H1 (cell line): ENCODE data around the gene XPNPEP1. TPM values are rescaled to one million over a fixed set of nuclear protein-coding genes. Genes with fewer than 3 reads are reported as not detected.

Experiments used
- CTCF ChIA-PET: fragments of 300-600 bp; sonication (Branson Sonifier 250); formaldehyde crosslinking; loops from one replicate; lab custom pipeline; 2021; ENCODE audit not compliant: partially characterized antibody; lab: Charles Lee
- POLR2A ChIA-PET: fragments of 300-600 bp; sonication (Branson Sonifier 250); formaldehyde crosslinking; loops from one replicate; lab custom pipeline; 2021; ENCODE audit warnings: inconsistent platforms; ENCODE audit not compliant: partially characterized antibody; lab: Charles Lee
- DNase-seq, 2 experiments: peaks; one replicate each; pipeline versions ENCODE4 v3.0.0 to v3.0.0-alpha.2; 2010 to 2022; ENCODE audit warnings: low spot score in 2 of 2, low read depth in 1 of 2, mixed read lengths in 1 of 2
- FAIRE-seq: peaks from 2 replicates; lab custom pipeline; 2011; peaks lifted over from hg19 to GRCh38; lab: Jason Lieb, UNC
- H2AFZ ChIP-seq: 2 replicates; pipeline ENCODE4 v1.8.1; 2012; ENCODE audit warnings: low read length, inconsistent platforms
- H2AK5ac ChIP-seq: 2 replicates; pipeline ENCODE4 v1.6.1; 2013; ENCODE audit warnings: low read depth, low read length
- H2BK120ac ChIP-seq: replicated peaks from 2 replicates; pipeline ENCODE3; 2013; ENCODE audit warnings: low read depth, low read length, inconsistent platforms
- H2BK12ac ChIP-seq: 2 replicates; pipeline ENCODE4 v1.6.1; 2013; ENCODE audit warnings: low read depth, low read length
- H2BK15ac ChIP-seq: 2 replicates; pipeline ENCODE4 v1.6.1; 2013; ENCODE audit warnings: low read length
- H2BK20ac ChIP-seq: 2 replicates; pipeline ENCODE4 v1.6.1; 2013; ENCODE audit warnings: low read length
- H2BK5ac ChIP-seq: 2 replicates; pipeline ENCODE4 v1.6.1; 2013; ENCODE audit warnings: low read depth, low read length
- H3K14ac ChIP-seq: 2 replicates; pipeline ENCODE4 v1.6.1; 2013; ENCODE audit warnings: inconsistent platforms; ENCODE audit not compliant: insufficient read length
- H3K18ac ChIP-seq: 2 replicates; pipeline ENCODE4 v1.6.1; 2013; ENCODE audit warnings: low read length; ENCODE audit errors: extremely low read depth
- H3K23ac ChIP-seq: 2 replicates; pipeline ENCODE4 v1.6.1; 2013; ENCODE audit warnings: inconsistent platforms; ENCODE audit not compliant: insufficient read length
- H3K23me2 ChIP-seq: 2 replicates; pipeline ENCODE4 v1.6.1; 2013; ENCODE audit warnings: low read depth, low read length
- H3K27ac ChIP-seq: 2 replicates; pipeline ENCODE4 v1.6.1; 2011; ENCODE audit warnings: low read depth, low read length, inconsistent platforms
- H3K27me3 ChIP-seq, 4 experiments: replicated peaks in 1 of 4; 1 replicate in 1 of 4; 2 replicates in 3 of 4; pipeline versions ENCODE4 v1.6.1 to v1.8.1; 2011 to 2013; ENCODE audit warnings: low read length in 3 of 4, mild to moderate bottlenecking in 3 of 4, inconsistent platforms in 2 of 4, mixed read lengths in 2 of 4, moderate library complexity in 1 of 4; ENCODE audit not compliant: control insufficient read depth in 3 of 4, insufficient read depth in 3 of 4; ENCODE audit errors: extremely low read depth in 1 of 4
- H3K36me3 ChIP-seq, 4 experiments: 2 replicates each; pipeline versions ENCODE4 v1.6.1 to v1.8.1; 2011 to 2013; ENCODE audit warnings: mild to moderate bottlenecking in 4 of 4, low read length in 3 of 4, moderate library complexity in 2 of 4, control low read depth in 1 of 4, inconsistent platforms in 1 of 4; ENCODE audit not compliant: insufficient read depth in 4 of 4, control insufficient read depth in 2 of 4
- H3K4ac ChIP-seq: replicated peaks from 2 replicates; pipeline ENCODE3; 2013; ENCODE audit warnings: low read length, low read depth, mixed read lengths, inconsistent platforms; ENCODE audit not compliant: insufficient read length
- H3K4me1 ChIP-seq, 4 experiments: replicated peaks in 1 of 4; 1 replicate in 1 of 4; 2 replicates in 3 of 4; pipeline versions ENCODE4 v1.6.1 to v1.8.1; 2011 to 2013; ENCODE audit warnings: low read length in 3 of 4, inconsistent platforms in 2 of 4, mixed read lengths in 1 of 4; ENCODE audit not compliant: insufficient read depth in 4 of 4, control insufficient read depth in 3 of 4
- H3K4me2 ChIP-seq, 2 experiments: 2 replicates each; pipeline versions ENCODE4 v1.6.1 to v1.8.1; 2011 to 2013; ENCODE audit warnings: low read depth in 2 of 2, low read length in 2 of 2, control low read depth in 1 of 2, inconsistent platforms in 1 of 2, mild to moderate bottlenecking in 1 of 2; ENCODE audit not compliant: insufficient read depth in 1 of 2
- H3K4me3 ChIP-seq, 4 experiments: fragments of 200-600, 300-600 bp in 1 of 4; sonication (generic), shearing (Covaris generic), sonication (Bioruptor Twin) in 1 of 4; 2 replicates each; pipeline versions ENCODE4 v1.5.1 to v1.8.1; 2011 to 2016; ENCODE audit warnings: low read length in 4 of 4, low read depth in 3 of 4, control low read depth in 2 of 4, inconsistent platforms in 2 of 4, mild to moderate bottlenecking in 2 of 4, mixed read lengths in 1 of 4, moderate library complexity in 1 of 4; ENCODE audit not compliant: insufficient read depth in 2 of 4; ENCODE audit errors: extremely low read depth in 1 of 4
- H3K56ac ChIP-seq: replicated peaks from 2 replicates; pipeline ENCODE3; 2013; ENCODE audit warnings: low read depth, mild to moderate bottlenecking, mixed read lengths, low read length, inconsistent platforms; ENCODE audit not compliant: insufficient read length
- H3K79me1 ChIP-seq: 2 replicates; pipeline ENCODE4 v1.6.1; 2013; ENCODE audit warnings: low read depth, low read length, control low read depth
- H3K79me2 ChIP-seq, 2 experiments: 2 replicates each; pipeline versions ENCODE4 v1.6.1 to v1.8.1; 2012 to 2013; ENCODE audit warnings: low read length in 2 of 2, mild to moderate bottlenecking in 2 of 2, inconsistent platforms in 1 of 2; ENCODE audit not compliant: insufficient read depth in 2 of 2, control insufficient read depth in 1 of 2
- H3K9ac ChIP-seq, 4 experiments: replicated peaks in 1 of 4; 1 replicate in 1 of 4; 2 replicates in 3 of 4; pipeline versions ENCODE4 v1.6.1 to v1.8.1; 2011 to 2013; ENCODE audit warnings: low read depth in 3 of 4, low read length in 3 of 4, control low read depth in 2 of 4, mild to moderate bottlenecking in 2 of 4, moderate library complexity in 2 of 4, inconsistent platforms in 1 of 4; ENCODE audit errors: extremely low read depth in 1 of 4
- H3K9me3 ChIP-seq, 2 experiments: 2 replicates each; pipeline versions ENCODE4 v1.6.1 to v1.8.1; 2012 to 2013; ENCODE audit warnings: mild to moderate bottlenecking in 2 of 2, moderate library complexity in 2 of 2, control low read depth in 1 of 2, inconsistent platforms in 1 of 2, low read depth in 1 of 2, low read length in 1 of 2, mixed read lengths in 1 of 2; ENCODE audit not compliant: insufficient read depth in 2 of 2
- H4K20me1 ChIP-seq, 2 experiments: replicated peaks in 1 of 2; 2 replicates each; pipeline versions ENCODE3 to v1.8.1; 2011 to 2013; ENCODE audit warnings: inconsistent platforms in 2 of 2, low read length in 2 of 2, mild to moderate bottlenecking in 1 of 2; ENCODE audit not compliant: insufficient read depth in 2 of 2, control insufficient read depth in 1 of 2
- H4K5ac ChIP-seq: 2 replicates; pipeline ENCODE4 v1.6.1; 2013; ENCODE audit warnings: low read length, low read depth, mixed read lengths, inconsistent platforms; ENCODE audit not compliant: insufficient read length
- H4K8ac ChIP-seq: 2 replicates; pipeline ENCODE4 v1.8.0; 2013; ENCODE audit warnings: mild to moderate bottlenecking, moderate library complexity, low read length, inconsistent platforms; ENCODE audit not compliant: insufficient read depth; ENCODE audit errors: extremely low read depth
- H4K91ac ChIP-seq: replicated peaks from 2 replicates; pipeline ENCODE3; 2013; ENCODE audit warnings: low read length, mixed read lengths, inconsistent platforms; ENCODE audit not compliant: insufficient read length
- BACH1 ChIP-seq: IDR thresholded peaks from 2 replicates; pipeline ENCODE4 v1.6.1; 2012; ENCODE audit warnings: low read length, improper control_type of control experiment
- BCL11A ChIP-seq, 2 experiments: IDR thresholded peaks; one replicate each; pipeline ENCODE4 v1.6.1; 2011; ENCODE audit warnings: low read depth in 2 of 2, low read length in 2 of 2, mild to moderate bottlenecking in 2 of 2
- CBX5 ChIP-seq: fragments of 300-800, 300-1000 bp; sonication (generic); IDR thresholded peaks from 2 replicates; pipeline ENCODE4 v1.7.1; 2016; ENCODE audit warnings: antibody characterized with exemption, low read length, low read depth
- CEBPB ChIP-seq: IDR thresholded peaks from 2 replicates; pipeline ENCODE4 v1.6.1; 2012; ENCODE audit warnings: low read depth, low read length
- EP300 ChIP-seq, 2 experiments: IDR thresholded peaks; 1 replicate in 1 of 2; 2 replicates in 1 of 2; pipeline ENCODE4 v1.6.1; 2011 to 2012; ENCODE audit warnings: low read depth in 2 of 2, low read length in 2 of 2, mild to moderate bottlenecking in 2 of 2, borderline replicate concordance in 1 of 2, inconsistent platforms in 1 of 2, moderate library complexity in 1 of 2
- HDAC6 ChIP-seq: IDR thresholded peaks from one replicate; pipeline ENCODE4 v1.7.1; 2012; ENCODE audit warnings: low read depth, mild to moderate bottlenecking, inconsistent platforms, low read length, moderate library complexity
- KDM4A ChIP-seq: IDR thresholded peaks from one replicate; pipeline ENCODE4 v1.7.1; 2012; ENCODE audit warnings: low read depth, mild to moderate bottlenecking, moderate library complexity, low read length, inconsistent platforms; ENCODE audit not compliant: severe bottlenecking
- NRF1 ChIP-seq: IDR thresholded peaks from 2 replicates; pipeline ENCODE4 v1.6.1; 2011; ENCODE audit warnings: mild to moderate bottlenecking, low read depth, low read length, improper control_type of control experiment
- PHF8 ChIP-seq: fragments of 200-600 bp; sonication (generic); conservative IDR thresholded peaks from 2 replicates; pipeline ENCODE4 v1.7.1; 2012; ENCODE audit warnings: low read depth, mild to moderate bottlenecking, inconsistent platforms, low read length, moderate library complexity
- POLR2A ChIP-seq, 2 experiments: IDR thresholded peaks; 1 replicate in 1 of 2; 2 replicates in 1 of 2; pipeline ENCODE4 v1.6.1; 2011; ENCODE audit warnings: low read depth in 2 of 2, low read length in 2 of 2, mild to moderate bottlenecking in 2 of 2; ENCODE audit errors: control extremely low read depth in 1 of 2
- SP2 ChIP-seq: IDR thresholded peaks from 2 replicates; pipeline ENCODE4 v1.6.1; 2012; ENCODE audit warnings: mild to moderate bottlenecking, low read length, inconsistent platforms
- ZNF274 ChIP-seq: IDR thresholded peaks from 2 replicates; pipeline ENCODE4 v1.7.0; 2012; ENCODE audit warnings: low read length, borderline replicate concordance; ENCODE audit errors: extremely low read depth
- polyA plus RNA-seq, 7 experiments: library from polyadenylated mRNA; depleted of rRNA in 3 of 7; stranded (reverse) in 5 of 7; unstranded in 2 of 7; fragments of >200 nt in 5 of 7; fragments of 200-250 nt in 2 of 7; gene quantifications; 1 replicate in 5 of 7; 2 replicates in 1 of 7; 4 replicates in 1 of 7; pipeline versions ENCODE4 v1.2.1 to v1.2.3, GENCODE V29; 2011 to 2013; ENCODE audit warnings: missing spikeins in 2 of 7, mixed read lengths in 2 of 7
- total RNA-seq: library from RNA; stranded (reverse); fragmentation: NEBNext Ultra II Directional; extraction: Animal tissue kit (Norgen Biotek cat#: 25700); gene quantifications from 2 replicates; pipeline ENCODE4 v1.2.1, GENCODE V29; 2021
- TF ChIP-seq, protein P1 (sequence below): IDR thresholded peaks from 2 replicates; pipeline ENCODE4 v1.6.1; 2011; ENCODE audit warnings: low read length, improper control_type of control experiment

Gene XPNPEP1
- total and polyA plus RNA-seq, 2 of the 8 experiments (the other 6 are each of a cell fraction or from before 2014, with no cell fraction given): 61.1 to 201 TPM

DNA sequence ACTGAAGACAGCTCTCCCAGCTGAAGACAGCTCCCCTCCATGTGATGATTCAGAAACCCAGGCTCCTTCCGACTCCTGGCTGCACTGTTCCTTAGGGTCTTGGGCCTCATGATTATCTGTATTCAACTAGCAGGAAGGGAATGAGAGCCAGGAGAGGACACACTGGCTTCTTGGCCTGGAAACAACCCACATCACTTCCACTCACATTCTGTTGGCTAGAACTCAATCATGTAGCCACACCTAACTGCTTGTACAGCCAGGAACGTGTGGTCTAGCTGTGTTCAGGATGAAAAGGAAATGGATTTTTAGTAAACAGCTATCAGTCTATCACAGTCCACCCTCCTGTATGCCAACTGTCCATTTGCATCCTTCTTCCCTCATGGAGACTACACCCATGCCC is 30.5 kb upstream of the XPNPEP1 start (continued):
- no peak for TF ChIP-seq HDAC6

DNA sequence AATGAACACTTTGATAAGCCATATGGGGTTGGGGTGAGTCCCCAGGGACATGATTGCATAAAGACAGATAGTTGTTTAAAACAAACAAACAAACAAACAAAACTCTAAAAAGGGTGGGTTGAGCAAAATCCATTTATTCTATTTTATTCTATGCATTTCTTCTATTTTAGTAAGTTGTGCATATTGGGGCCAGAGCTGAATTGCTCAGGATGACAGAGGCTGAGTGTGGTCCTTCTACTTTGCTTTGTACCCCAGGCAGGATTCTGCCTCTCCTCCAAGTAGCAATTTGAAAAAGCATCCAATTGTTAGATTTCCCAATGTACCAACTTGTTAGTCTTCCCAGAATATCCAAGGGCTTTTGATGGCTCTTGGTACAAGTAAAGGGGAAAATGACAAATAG is 29.2 kb upstream of the XPNPEP1 start:
- no peak overlapping the region for H2AK5ac ChIP-seq
- CTCF ChIA-PET: interaction anchor here (0.6 to 2.5 kb wide), 5 partner anchors 9 to 360 kb away, joined by 3 to 11 read pairs (median 4); no protein-coding TSS in a partner anchor
- H3K4me2 ChIP-seq: no peak overlapping the region
- H4K91ac ChIP-seq: no peak overlapping the region
- no peak overlapping the region for H2BK15ac ChIP-seq
- no peaks in the 10 kb centered on the region for H3K79me2 ChIP-seq
- H3K4me3 ChIP-seq: no peak overlapping the region
- no peak overlapping the region for H3K27ac ChIP-seq
- H3K9ac ChIP-seq: no peak overlapping the region
- H3K56ac ChIP-seq: no peak overlapping the region
- no peak overlapping the region for H2BK20ac ChIP-seq
- DNase-seq: no peak
- no peaks in the 10 kb centered on the region for H3K36me3 ChIP-seq
- POLR2A ChIA-PET: interaction anchor here (0.7 to 1.2 kb wide), 5 partner anchors 11 to 86 kb away, joined by 3 to 4 read pairs (median 3); no protein-coding TSS in a partner anchor
- H4K5ac ChIP-seq: no peak overlapping the region
- H2BK120ac ChIP-seq: no peak overlapping the region
- no peak for FAIRE-seq
- H3K79me1 ChIP-seq: no peaks in the 10 kb centered on the region
- H3K18ac ChIP-seq: no peak overlapping the region
- no peaks in the 10 kb centered on the region for H3K4me1 ChIP-seq
- no peaks in the 10 kb centered on the region for H3K23me2 ChIP-seq
- H3K23ac ChIP-seq: no peak overlapping the region
- no peak overlapping the region for H3K14ac ChIP-seq
- no peaks in the 10 kb centered on the region for H3K9me3 ChIP-seq
- no peaks in the 10 kb centered on the region for H4K20me1 ChIP-seq
- no peak overlapping the region for H2AFZ ChIP-seq
- H2BK12ac ChIP-seq: no peak overlapping the region
- H3K27me3 ChIP-seq: no peaks in the 10 kb centered on the region
- no peak overlapping the region for H4K8ac ChIP-seq
- TF ChIP-seq EP300 (IDR thresholded peaks at IDR 0.05; ENCODE audit: borderline replicate concordance in 1 of 2, low read depth in 2 of 2, low read length in 2 of 2) (no peak), ZNF274 (no peak), POLR2A (IDR thresholded peaks at IDR 0.05; ENCODE audit: control extremely low read depth in 1 of 2, low read depth in 2 of 2, low read length in 2 of 2) (no peak), CEBPB (no peak), CBX5 (no peak), SP2 (no peak), KDM4A (no peak), BACH1 (no peak), PHF8 (no peak), BCL11A (IDR thresholded peaks at IDR 0.05; ENCODE audit: low read depth in 2 of 2, low read length in 2 of 2) (no peak), NRF1 (no peak)
- TF ChIP-seq, protein P1, sequence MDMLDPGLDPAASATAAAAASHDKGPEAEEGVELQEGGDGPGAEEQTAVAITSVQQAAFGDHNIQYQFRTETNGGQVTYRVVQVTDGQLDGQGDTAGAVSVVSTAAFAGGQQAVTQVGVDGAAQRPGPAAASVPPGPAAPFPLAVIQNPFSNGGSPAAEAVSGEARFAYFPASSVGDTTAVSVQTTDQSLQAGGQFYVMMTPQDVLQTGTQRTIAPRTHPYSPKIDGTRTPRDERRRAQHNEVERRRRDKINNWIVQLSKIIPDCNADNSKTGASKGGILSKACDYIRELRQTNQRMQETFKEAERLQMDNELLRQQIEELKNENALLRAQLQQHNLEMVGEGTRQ: no peak
- H3K4ac ChIP-seq: no peak overlapping the region
- H2BK5ac ChIP-seq: no peak overlapping the region
